ENCODE data around the gene ALOX5.
"Not testable (repeated sequence)": the region's sequence is repeated elsewhere in the genome, so short reads cannot be mapped to it uniquely, and the experiment has no call there.

ALOX5 gene

DNA sequence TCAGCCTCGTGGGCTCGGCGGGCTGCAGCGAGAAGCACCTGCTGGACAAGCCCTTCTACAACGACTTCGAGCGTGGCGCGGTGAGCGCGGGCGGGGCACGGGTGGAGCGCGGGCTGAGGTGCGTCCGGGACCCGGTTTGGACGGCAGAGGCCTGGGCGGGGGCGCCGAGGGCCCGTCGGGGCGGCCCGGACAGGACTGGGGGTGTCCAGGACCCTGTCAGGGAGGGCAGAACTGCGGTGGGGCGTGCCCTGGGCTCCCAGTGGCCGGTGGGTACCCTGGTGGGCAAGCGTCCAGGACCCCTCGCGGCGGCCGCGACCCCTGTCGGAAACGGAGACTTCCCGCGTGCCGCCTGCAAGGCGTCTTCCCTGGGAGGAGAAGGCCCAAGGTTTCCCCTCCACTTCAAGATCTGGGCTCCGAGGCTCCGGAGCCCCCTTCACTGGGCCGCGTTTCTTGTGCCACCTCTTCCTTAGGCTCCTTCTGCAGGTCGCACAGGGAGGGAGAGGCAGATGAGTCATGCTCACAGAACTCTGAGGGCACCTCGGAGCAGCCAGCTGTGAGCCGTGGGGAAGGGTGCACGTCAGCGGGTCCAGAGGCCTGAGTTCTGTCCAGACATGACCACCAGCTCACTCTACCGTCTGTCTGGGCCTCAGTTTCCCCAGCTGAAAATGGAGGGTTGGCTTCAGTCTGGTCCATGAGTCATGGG lies 485 bp downstream of the ALOX5 start:
- DNase-seq (ENCODE audit: low read depth in 2 of 2), result no peak

DNA sequence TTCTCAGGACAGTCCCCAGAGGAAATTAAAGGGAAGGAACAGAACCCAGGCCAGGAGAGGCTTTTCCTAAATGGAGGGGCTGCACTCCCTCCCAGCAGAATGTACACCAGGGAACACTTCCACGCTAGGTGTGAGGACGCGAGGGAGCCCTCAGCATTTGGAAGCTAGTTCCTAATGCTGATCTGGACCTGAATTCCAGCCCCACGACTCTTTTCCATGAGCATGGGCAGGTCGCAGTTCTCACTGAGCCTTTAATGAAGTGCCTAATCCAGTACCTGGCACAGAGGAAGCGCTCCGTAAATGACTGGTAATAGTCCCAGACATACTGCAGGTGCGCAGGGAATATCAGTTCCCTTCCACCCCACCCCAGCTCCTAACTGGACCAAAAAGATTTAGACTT lies 1.1 kb downstream of the ALOX5 start:
- no peak for DNase-seq (ENCODE audit: low read depth in 2 of 2)

DNA sequence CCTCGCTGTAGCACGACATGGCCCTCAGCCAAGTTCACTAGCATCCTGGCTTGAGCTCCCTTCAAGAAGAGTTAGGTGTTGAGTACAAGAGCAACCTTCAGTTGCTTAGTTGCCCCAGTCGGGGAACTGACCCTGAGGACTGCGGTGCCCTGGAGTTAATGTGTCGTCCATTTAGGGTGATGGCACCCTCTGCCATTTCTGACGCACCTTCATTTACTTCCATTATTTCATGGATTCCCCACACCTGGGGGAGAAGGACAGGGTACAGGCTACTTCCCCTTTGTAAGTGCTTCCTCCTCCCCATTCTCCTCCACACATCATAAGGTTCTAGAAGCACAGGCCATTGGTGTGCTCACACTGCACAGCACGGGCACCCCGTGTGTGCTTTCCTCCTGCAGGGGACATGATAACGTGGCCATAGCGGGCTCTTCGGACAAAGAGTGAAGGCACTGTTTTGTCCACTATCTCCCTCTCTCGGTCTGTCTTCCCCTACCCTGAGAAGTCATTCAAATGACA lies 1.8 kb downstream of the ALOX5 start:
- no peak for DNase-seq (ENCODE audit: low read depth in 2 of 2)

DNA sequence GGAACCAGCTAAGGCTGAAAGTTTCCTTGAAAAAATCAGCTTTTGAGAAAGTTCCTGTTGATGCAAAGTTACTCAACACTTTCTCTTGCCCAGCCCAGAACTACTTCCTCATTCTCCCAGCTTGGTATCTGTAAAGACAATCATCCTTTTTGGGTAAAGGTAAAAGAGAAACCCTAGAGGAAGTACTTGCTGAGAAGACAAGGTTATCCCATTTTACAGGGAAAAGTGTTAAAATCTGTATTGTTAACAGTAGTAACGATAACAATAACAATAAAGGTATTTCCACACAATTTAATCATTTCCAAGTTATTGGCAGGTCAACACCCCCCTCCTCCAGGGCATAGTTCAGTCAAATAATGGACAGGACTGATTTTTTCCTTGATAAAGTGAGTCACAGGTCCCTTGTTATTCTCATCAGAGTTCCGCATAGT lies 2.4 kb downstream of the ALOX5 start:
- no peak for DNase-seq (ENCODE audit: low read depth in 2 of 2)

DNA sequence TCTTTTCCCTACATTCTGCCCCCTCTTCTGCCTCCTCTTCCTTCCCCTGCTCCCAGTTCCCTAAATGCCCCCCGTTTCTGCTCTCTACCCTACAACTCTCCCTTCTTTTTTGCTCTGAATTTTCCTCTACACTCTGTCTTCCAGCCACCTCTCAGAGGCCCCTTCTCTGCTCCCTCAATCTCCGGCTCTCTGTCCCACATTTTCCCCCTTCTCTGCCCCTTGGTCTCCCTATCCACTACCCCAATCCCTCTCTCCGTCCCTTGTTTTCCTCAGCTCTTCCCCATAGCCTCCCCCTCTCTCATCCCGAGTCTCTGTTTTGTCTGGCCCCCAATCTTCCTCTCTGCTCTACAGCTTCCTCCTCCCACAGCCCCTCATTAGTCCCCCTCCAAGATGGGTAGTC lies 3.3 kb downstream of the ALOX5 start:
- DNase-seq (ENCODE audit: low read depth in 2 of 2), result no peak

DNA sequence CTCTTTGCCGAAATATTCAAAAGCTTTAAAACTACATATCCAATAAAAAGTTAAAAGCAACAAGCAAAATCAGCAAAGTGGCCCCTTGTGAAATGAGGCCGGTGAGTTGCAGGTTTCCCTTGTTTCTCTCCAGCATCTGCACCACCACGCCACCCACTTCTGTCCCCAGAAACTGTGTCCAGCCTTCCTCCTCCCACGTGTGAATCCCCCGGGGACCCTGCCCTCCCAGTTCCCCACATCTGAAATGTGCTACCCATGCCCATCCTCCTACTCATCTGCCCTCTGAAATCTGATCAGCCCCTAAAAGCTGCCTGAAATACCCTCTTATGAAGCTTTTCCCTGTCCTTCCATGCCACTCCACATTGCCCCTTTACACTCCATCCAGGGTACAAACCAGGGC lies 3.8 kb downstream of the ALOX5 start:
- DNase-seq (ENCODE audit: low read depth in 2 of 2), result no peak

DNA sequence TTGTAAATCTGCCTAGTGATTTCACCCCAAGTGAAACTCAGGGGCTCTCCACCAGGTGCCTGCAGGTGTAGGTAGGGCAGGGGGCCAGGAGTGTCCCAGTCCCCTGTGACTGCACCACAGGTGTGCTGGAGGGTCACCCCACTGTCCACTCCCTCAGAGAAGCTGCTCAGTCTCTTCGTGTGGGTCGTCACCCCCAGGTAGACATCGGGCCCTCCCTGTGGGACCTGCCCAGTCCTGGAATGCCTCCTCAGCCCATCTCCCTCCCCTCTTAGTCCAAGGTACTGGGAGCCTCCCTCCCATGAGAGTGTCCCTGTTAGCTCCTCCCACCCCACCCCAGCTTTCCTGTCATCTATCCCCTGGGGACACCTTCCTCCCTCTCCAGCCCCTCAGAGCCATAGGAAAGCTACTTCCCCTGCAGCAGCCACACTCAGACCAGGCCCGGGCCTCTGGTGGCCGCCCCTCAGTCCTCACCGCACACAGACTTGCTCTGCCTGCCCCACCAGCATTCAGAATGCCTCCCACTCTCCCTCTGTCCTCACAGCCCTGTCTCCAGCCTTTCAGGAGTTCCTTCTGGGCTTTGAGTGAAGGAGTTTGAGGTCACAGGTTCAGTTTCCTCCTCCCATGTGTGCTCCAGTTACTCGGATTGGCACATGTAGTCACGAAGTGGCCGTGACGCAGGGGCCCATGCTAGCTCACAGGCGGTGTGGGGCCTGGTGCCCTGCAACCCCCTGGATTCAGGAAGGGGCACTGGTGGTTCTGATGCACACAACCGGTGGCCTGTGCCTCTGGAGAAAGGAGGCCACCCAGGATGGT lies 5.1 kb downstream of the ALOX5 start:
- DNase-seq (ENCODE audit: low read depth in 2 of 2), result no peak

DNA sequence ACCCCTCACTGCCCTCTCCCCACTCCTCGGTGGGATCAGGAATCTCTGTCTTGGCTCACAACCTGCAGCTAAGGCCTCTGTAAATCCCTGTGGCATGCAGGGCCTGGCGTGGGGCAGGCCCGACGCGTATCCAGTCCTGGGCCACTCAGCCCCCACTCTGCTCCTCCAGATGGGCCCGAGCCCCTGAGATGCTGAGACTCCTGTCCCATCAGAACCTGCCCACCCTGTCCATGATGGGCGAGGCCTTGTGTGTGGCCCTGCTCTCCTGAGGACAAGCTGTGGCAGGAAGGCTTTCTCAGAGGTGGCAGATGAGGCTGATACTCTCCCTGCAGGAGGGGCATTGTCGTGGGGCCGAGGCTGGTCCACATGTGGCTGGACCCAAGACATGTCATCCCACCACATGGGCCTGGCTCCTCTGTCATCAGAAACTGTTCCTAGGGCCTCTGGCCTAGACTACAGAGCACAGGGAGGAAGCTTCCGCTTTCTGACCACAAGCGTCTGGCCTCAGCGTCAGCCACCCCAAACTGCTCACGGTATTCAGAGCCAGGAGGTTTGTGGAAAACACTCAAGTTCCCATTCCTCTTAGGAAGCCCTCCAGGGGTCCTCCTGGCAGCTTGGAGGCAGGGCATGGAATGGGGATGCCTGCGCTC lies 6.0 kb downstream of the ALOX5 start:
- DNase-seq (ENCODE audit: low read depth in 2 of 2), result no peak

DNA sequence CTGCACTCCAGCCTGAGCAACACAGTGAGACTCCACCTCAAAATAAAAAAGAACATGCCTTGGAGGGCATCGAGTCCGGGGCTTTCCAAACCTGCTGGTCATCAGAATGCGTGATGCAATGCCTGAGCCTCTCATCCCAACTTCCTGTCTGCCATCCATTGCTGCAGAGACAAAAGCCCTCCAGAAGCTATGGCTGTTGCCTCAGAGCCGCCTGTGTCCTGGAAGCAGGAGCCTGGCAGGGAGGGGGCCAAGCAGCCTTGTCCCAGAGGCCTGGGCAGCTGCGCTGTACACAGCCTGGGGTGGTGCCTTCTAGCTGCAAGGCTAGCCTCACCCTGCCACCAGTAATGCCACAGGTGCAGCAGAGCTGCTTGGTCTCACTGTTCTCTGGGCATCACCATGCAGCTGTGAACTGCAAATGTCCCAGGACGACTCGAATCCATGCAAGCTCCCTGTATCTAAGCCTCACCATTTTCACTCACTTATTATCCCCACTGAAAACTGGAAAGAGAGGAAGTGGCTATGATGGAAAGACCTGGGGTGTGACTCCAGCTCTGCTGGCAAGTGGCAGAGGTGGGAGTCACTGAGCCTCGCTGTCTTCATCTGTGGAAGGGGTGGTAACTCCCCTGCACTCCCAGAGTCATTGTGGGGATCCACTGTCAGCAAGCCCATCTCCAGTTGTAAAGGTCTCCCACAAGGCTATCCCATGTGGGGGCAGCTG lies 7.0 kb downstream of the ALOX5 start:
- no peak for DNase-seq (ENCODE audit: low read depth in 2 of 2)

DNA sequence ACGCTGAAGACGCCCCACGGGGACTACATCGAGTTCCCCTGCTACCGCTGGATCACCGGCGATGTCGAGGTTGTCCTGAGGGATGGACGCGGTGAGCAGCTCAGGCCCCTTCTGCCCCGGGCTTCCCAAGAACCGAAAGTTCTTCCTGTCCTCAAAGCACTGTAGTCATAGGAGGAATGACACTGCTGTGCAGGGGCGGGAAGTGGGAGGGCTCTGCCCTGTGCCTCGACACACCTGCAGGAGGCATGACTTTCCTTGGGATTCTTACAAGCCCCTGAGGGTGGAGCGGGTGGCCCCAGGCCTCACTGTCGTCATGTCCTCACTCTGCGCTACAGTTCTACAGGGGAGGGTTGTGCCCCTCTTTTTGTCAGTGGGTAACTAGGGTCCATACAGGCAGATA lies 8.6 kb downstream of the ALOX5 start:
- no peak for DNase-seq (ENCODE audit: low read depth in 2 of 2)

DNA sequence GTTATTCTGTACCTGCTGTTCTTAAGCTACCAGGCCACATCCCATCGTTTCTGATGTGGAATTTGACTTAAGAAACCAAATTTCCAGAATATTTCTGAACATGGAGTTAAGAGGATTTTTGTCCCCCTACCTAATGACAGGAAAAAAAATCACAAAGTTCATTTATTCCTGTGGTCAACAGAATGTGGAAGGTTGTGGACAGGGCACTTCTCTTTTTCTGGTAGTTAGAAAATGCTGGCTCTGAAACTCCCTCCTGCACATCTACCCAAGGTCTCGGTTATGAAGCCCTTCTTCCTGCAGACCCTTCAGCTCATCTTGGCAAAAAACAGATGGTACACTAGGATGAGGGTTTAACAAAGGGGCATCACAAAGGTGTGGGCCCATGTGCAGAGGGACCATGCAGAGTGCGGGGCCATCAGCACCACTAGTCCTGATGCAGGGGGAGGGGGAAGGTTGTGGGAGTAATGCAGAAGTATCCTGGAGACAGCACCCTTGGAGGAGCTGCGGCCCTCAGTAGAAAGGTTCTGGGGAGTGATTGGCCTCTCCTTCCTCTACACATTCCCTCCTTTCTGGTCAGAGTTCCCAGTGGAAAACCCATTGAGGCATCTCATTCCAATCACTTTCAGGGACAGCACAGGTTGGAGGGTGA lies 9.8 kb downstream of the ALOX5 start:
- no peak for DNase-seq (ENCODE audit: low read depth in 2 of 2)

DNA sequence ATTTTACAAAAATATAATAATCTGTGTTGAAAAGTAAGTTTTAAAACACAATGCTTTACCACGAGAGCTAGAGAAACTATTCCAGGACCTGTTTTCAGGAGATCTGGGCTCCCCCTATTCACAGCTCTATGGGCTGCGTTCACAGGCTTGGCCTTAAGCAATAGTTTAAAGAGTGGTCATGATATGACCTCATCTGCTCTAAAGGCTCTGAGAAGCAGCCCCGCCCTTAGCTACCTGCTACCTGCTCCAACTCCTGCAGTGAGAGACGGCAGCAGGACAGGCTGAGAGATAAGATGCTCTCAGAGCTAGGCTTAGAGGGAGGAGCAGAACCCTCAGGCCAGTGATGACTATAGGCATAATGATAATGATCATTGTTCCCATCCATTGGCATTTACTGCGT lies 12.6 kb downstream of the ALOX5 start:
- DNase-seq (ENCODE audit: low read depth in 2 of 2), result no peak

DNA sequence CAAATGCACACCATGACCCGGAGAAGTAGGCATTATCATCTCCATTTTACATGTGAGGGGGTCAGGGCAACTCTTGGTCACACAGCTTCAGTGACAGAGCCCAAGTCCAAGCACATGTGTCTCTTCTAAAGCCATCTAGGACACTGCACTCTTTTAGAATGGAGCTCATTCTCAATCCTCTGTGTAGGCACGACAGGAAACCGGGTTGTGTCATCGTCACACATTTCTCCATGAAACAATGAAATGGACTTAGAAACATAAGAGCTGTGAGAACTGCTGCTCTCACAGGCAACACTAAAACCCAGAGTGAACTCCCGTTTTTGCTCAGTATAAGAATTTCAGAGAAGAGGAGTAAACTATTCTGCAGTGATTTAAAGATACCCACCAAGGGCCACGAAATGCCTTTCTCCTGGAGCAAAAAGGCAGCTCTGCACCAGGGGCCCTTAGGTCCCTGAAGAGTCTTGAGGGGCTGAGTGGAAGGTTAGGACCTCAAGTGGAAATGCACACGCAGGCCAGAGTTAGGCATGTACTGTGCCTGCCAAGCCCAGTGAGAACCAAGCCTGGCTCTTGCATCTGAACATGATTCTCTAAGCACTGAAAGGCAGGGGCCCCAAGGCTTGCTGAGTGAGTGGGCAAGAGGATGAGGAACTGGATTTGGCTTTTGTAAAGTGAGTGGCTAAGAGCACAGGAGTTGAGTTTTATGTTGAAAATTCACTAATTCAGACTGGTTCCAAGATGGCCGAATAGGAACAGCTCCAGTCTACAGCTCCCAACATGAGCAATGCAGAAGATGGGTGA lies 13.3 kb downstream of the ALOX5 start:
- DNase-seq (ENCODE audit: low read depth in 2 of 2), result no peak

DNA sequence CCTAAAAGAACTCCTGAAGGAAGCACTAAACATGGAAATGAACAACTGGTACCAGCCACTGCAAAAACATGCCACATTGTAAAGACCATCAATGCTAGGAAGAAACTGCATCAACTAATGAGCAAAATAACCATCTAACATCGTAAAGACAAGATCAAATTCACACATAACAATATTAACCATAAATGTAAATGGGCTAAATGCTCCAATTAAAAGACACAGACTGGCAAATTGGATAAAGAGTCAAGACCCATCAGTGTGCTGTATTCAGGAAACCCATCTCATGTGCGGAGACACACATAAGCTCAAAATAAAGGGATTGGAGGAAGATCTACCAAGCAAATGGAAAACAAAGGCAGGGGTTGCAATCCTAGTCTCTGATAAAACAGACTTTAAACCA lies 15.7 kb downstream of the ALOX5 start:
- not testable (repeated sequence) for DNase-seq (ENCODE audit: low read depth in 2 of 2)

DNA sequence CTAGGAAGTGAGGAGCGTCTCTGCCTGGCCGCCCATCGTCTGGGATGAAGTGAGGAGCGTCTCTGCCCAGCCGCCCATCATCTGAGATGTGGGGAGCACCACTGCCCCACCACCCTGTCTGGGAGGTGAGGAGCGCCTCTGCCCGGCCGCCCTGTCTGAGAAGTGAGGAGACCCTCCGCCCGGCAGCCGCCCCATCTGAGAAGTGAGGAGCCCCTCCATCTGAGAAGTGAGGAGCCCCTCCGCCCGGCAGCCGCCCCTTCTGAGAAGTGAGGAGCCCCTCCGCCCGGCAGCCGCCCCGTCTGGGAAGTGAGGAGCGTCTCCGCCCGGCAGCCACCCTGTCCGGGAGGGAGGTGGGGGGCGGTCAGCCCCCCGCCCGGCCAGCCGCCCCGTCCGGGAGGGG lies 17.6 kb downstream of the ALOX5 start:
- not testable (repeated sequence) for DNase-seq (ENCODE audit: low read depth in 2 of 2)

DNA sequence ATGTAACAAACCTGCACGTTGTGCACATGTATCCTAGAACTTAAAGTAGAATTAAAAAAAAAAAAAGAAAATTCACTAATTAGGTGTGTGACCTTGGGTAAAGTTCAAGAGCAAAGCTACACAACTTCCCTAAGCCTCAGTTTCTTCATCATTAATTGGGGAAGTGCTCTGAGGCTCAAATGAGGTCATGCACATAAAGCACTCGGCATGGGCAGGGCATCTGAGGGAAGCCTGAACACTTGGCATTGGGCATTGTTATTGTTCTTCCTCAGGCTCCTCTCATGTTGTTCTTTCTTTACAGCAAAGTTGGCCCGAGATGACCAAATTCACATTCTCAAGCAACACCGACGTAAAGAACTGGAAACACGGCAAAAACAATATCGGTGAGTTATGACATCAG lies 21.5 kb downstream of the ALOX5 start:
- no peak for DNase-seq (ENCODE audit: low read depth in 2 of 2)

DNA sequence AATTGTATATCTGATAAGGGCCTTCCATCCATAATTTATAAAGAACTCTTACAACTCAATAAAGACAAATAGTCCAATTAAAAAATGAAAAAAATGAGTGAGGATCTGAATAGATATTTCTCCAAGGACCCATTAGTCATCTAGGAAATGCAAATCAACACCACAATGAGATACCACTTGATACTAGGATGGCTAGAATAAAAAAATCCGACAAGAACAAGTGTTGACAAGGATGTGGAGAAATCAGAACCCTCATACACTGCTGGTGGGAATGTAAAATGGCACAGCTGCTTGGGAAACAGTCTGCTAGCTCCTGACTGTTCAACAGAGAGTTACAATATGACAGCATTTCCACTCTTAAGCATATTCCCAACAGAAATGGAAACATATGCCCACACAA lies 24.6 kb downstream of the ALOX5 start:
- no peak for DNase-seq (ENCODE audit: low read depth in 2 of 2)

DNA sequence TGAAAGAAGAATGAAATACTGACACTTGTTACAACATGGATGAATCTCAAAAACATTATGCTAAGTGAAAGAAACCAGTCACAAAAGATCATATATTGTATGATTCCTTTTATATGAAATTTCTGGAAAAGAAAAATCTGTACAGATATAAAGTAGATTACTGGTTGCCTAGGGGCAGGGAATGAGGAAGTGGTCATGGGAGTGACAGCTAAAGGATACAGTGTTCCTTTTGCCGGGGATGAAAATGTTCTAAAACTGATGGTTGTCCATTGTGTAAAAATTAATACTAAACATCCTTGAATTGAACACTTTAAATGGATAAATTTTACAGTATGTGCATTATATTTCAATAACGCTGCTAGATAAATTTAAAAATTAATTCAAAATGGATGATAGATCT lies 25.1 kb downstream of the ALOX5 start:
- DNase-seq (ENCODE audit: low read depth in 2 of 2), result no peak

DNA sequence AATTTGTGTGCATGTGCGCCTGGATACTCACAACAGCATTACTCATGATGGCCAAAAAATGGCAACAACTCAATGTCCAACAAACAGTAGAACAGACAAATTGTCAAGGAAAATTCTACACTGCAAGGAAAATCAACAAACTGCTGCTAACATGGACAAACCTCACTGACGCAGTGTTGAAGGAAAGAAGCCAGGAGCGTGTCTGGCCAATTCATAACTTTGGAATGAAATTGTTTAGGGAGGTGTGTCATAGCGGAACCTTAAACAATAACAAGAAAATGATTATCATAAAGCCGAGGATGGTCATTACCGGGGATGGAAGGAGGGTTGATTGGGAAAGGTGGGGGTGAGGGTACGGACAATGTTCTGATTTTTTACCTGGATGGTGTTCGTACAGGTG lies 29.1 kb downstream of the ALOX5 start:
- no peak for DNase-seq (ENCODE audit: low read depth in 2 of 2)

DNA sequence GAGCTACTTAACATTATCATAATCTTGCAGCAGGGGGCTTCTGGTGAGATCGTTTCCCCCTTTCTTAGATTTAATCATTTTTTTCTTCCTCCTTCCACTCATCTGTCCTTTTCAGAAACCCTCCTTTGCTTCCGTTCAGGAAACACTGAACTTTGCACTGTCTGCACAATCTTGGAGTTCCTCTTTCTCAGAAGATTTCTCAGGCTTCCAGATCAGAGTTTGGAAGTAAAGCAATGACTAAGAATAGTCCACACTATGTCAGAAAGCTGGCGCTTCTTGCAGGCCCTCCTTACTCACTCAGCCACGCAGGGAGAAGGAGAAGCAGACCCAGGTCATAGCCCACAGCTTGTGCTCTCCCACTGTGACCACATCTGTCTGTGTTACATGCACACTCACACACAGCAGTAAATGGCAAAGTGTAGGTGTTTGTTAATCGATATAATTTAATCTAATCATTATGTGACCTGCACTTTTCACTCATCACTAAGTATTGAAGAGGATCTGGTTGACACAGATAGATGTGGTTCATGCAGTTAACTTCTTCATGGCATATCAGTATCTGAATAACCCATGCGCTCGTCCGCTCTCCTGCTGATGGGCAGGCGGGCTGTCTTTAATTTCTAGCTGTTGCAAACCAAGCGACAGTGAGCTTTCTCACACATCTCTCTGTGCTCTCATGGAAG lies 30.2 kb downstream of the ALOX5 start:
- no peak for DNase-seq (ENCODE audit: low read depth in 2 of 2)

Data from fibroblast of skin of left biceps (primary cell).